Measurements from ENCODE around the gene MNT. TPM values are rescaled to one million over a fixed set of nuclear protein-coding genes. Genes with fewer than 3 reads are reported as not detected.

MNT gene
- total and polyA plus RNA-seq, 9 of the 15 experiments (the other 6 are each of a cell fraction or from before 2014, with no cell fraction given): 0.18 to 23.8 (median 5.3) TPM

DNA sequence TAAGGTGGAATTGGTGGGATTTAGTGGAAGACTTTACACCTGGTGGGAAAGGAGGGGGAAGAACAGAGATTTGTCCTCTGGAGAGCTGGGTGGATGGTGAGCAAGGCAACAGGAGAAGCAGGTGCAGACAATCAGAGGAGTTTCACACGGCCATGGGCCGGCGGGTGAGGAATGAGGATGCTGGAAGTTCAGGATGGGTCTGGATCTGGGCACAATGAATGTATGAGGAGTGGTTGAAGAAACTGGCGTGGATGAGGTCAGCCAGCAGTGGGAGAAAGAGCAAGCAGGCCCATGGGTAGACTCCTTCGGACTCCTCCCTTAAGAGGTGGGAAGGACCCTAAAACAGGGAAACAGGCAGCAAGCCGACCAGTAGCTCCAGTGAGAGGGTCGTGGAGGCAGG, 10.1 kb upstream of the MNT start:
- ChIA-PET CTCF (ENCODE audit: low intra/inter-chr PET ratio) (no interaction called here), POLR2A (interaction anchor here (0.6 kb wide), 1 partner anchor 76 kb away, joined by 3 read pairs; no protein-coding TSS in a partner anchor)
- 92% methylated on average over 7 of the region's 7 CpGs for WGBS (ENCODE audit: insufficient coverage, low coverage, missing lambda C conversion rate)
- FAIRE-seq (no peak), DNase-seq (ENCODE audit: extremely low read depth in 1 of 4, low spot score in 3 of 4) (no peak), ATAC-seq (no peak)
- no peaks in the 10 kb centered on the region for H3K9me1 ChIP-seq (ENCODE audit: control insufficient read depth, insufficient read depth, low read length)
- H4K20me1 ChIP-seq (replicated peaks; ENCODE audit: control insufficient read depth, insufficient read depth, low read length): no peaks in the 10 kb centered on the region
- no peak overlapping the region for H3K4me2 ChIP-seq (ENCODE audit: insufficient read depth, low read length)
- no peaks in the 10 kb centered on the region for H3K9me3 ChIP-seq (replicated peaks; ENCODE audit: control insufficient read depth, insufficient read depth, low read depth, low read length)
- TF ChIP-seq ZNF23 (CRISPR knock-in tag; IDR thresholded peaks at IDR 0.05): no peak
- TF ChIP-seq ZNF398 (CRISPR knock-in tag; IDR thresholded peaks at IDR 0.05): no peak
- no peak for TF ChIP-seq ZNF75A (CRISPR knock-in tag; IDR thresholded peaks at IDR 0.05)
- TF ChIP-seq, protein P1, sequence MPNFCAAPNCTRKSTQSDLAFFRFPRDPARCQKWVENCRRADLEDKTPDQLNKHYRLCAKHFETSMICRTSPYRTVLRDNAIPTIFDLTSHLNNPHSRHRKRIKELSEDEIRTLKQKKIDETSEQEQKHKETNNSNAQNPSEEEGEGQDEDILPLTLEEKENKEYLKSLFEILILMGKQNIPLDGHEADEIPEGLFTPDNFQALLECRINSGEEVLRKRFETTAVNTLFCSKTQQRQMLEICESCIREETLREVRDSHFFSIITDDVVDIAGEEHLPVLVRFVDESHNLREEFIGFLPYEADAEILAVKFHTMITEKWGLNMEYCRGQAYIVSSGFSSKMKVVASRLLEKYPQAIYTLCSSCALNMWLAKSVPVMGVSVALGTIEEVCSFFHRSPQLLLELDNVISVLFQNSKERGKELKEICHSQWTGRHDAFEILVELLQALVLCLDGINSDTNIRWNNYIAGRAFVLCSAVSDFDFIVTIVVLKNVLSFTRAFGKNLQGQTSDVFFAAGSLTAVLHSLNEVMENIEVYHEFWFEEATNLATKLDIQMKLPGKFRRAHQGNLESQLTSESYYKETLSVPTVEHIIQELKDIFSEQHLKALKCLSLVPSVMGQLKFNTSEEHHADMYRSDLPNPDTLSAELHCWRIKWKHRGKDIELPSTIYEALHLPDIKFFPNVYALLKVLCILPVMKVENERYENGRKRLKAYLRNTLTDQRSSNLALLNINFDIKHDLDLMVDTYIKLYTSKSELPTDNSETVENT (CRISPR knock-in tag; IDR thresholded peaks at IDR 0.05): no peak
- no peak for TF ChIP-seq NR2F6 (CRISPR knock-in tag; IDR thresholded peaks at IDR 0.05)
- intact Hi-C loops (cut with micrococcal nuclease): no loop called here
- H3K4me3 ChIP-seq: no peak overlapping the region
- BruUV-seq (replicated peaks): no TSS peak
- H2AFZ ChIP-seq (ENCODE audit: low read depth, low read length): no peak overlapping the region
- H3K79me2 ChIP-seq (ENCODE audit: control insufficient read depth, insufficient read depth, low read length): no peaks in the 10 kb centered on the region
- peaks cover 9 to 12% of the 10 kb centered on the region in 2 experiments for H3K4me1 ChIP-seq (replicated peaks in 1 of 2; ENCODE audit: control insufficient read depth in 2 of 2, insufficient read depth in 2 of 2, low read length in 2 of 2)
- in situ Hi-C loops (cut with MboI): loop anchor here (5.0 kb wide), 1 partner anchor 34 kb away; no protein-coding TSS in a partner anchor
- no peak overlapping the region for H3K27ac ChIP-seq (ENCODE audit: extremely low read depth, low read depth, low read length)
- no peak overlapping the region for H3K9ac ChIP-seq (ENCODE audit: insufficient read depth in 1 of 2, low read depth in 2 of 2, low read length in 2 of 2)
- H3K36me3 ChIP-seq (ENCODE audit: control insufficient read depth, insufficient read depth, low read length): peaks cover 25% of the 10 kb centered on the region; the same call in 2 of the 3 replicates
- no peaks in the 10 kb centered on the region for H3K27me3 ChIP-seq (ENCODE audit: control insufficient read depth in 2 of 2, insufficient read depth in 2 of 2, low read length in 2 of 2)

Measured in K562 (cell line).